Retinal pigment epithelial cell (primary cell): Measurements from ENCODE around the gene NT5C2.

ENCODE experiments used
- DNase-seq: peaks from one replicate; pipeline ENCODE4 v3.0.0-alpha.2; 2010; ENCODE audit warnings: low read depth
- H3K4me3 ChIP-seq: 2 replicates; pipeline ENCODE4 v1.5.1; 2011; ENCODE audit warnings: mild to moderate bottlenecking, low read length, control low read depth, moderate library complexity
- TF ChIP-seq, protein P1 (sequence below): conservative IDR thresholded peaks from 2 replicates; pipeline ENCODE4 v1.5.1; 2011; ENCODE audit warnings: low read depth, low read length, control low read depth, inconsistent platforms

The NT5C2 gene

DNA sequence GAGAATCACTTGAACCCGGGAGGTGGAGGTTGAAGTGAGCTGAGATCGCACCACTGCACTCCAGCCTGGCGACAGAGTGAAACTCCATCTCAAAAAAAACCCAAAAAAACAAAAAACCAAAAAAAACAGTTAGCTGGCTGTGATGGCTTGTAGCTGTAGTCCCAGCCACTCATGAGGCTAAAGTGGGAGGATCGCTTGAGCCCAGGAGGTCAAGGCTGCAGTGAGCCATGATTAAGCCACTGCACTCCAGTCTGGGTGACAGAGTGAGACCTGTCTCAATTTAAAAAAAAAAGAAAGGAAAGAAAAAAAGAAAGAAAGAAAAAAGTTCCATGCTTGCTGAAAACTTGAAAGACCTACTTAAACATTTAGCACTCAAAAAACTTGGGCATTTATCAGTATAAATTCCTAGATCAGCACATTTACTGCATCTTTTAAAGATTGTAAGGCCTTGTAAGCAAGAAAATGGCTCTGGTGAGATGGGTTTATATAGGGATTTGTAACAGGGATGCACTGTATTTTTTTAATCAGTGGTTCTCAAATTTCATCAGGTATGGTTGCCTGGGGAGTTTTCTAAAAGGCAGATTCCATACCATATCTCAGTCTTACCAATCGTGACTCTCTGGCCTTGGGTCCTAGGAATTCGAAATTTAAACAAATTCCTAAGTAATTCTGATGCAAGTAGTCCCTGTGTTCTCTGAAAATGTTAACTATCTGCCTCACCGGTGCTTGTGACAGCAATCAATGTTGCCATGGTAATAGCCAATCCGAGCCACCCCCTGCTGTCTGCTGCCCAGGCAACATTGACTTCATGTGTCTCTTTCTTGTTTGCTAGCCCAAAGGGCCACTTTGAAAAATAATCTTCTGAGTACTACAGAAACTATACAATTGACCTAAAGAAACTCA lies 11.5 kb upstream of the NT5C2 start:
- TF ChIP-seq, protein P1, sequence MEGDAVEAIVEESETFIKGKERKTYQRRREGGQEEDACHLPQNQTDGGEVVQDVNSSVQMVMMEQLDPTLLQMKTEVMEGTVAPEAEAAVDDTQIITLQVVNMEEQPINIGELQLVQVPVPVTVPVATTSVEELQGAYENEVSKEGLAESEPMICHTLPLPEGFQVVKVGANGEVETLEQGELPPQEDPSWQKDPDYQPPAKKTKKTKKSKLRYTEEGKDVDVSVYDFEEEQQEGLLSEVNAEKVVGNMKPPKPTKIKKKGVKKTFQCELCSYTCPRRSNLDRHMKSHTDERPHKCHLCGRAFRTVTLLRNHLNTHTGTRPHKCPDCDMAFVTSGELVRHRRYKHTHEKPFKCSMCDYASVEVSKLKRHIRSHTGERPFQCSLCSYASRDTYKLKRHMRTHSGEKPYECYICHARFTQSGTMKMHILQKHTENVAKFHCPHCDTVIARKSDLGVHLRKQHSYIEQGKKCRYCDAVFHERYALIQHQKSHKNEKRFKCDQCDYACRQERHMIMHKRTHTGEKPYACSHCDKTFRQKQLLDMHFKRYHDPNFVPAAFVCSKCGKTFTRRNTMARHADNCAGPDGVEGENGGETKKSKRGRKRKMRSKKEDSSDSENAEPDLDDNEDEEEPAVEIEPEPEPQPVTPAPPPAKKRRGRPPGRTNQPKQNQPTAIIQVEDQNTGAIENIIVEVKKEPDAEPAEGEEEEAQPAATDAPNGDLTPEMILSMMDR, result no peak
- DNase-seq, result no peak
- no peak overlapping the region for H3K4me3 ChIP-seq

DNA sequence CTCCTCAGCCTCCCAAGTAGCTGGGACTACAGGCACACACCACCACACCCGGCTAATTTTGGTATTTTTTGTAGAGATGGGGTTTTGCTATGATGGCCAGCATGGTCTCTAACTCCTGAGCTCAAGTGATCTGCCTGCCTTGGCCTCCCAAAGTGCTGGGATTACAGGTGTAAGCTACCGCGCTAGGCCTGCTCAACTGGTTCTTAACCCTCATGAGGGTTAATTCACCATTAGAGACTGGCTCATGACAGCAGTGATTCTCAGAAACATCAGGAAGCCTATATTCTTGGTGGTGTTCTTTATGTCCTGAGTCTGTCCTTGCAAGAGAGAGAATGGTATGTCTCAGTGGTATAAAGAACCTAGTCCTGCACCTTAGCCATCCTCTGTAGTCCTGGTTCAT lies 10.4 kb upstream of the NT5C2 start:
- TF ChIP-seq, protein P1, result no peak
- DNase-seq, result no peak
- no peak overlapping the region for H3K4me3 ChIP-seq

DNA sequence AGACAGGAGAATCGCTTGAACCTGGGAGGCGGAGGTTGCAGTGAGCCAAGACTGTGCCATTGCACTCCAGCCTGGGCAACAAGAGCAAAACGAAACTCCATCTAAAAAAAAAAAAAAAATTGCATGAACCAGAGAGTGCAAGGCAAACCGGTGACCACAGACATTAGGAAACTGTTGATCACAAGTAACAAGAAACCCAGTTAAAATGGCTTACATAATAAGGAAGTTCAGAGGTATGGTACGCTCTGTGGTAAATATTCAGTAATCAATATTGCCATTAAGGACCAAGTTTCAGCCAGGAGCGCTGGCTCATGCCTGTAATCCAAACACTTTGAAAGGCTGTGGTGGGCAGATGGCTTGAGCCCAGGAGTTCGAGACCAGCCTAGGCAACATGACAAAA lies 9.2 kb upstream of the NT5C2 start:
- DNase-seq, result no peak
- TF ChIP-seq, protein P1, result no peak
- H3K4me3 ChIP-seq, result no peak overlapping the region

DNA sequence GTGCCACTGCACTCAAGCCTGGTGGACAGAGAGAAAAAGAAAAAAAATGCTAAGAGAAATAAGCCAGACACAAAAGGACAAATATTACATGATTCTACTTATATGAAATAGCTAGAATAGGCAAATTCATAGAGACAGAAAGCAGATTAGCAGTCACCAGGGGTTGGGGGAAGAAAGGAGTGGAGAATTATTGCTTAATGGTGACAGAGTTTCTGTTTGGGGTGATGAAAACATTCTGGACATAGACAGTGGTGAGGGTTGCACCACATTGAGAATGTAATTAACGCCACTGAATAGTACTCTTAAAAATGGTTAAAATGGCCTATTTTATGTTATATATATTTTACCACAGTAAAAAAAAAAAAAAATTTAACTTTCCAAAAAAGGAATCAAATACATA lies 6.4 kb upstream of the NT5C2 start:
- DNase-seq, result no peak
- TF ChIP-seq, protein P1, result no peak
- H3K4me3 ChIP-seq, result no peak overlapping the region

DNA sequence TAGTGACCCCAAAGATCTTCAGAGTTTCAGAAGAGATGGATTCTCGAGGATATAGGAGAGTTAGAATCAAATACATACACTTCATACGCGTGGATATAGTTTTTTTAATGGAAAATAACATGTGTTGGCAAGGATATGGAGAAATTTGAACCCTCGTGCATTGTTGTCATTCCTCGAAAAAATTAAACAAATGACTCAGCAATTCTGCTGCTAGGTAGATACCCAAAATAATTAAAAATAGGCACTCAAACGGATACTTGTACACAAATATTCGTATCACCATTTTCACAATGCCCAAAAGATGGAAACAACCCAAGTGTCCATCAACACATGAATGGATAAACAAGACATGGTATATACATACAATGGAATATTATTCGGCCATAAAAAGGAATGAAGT lies 5.6 kb upstream of the NT5C2 start:
- TF ChIP-seq, protein P1, result no peak
- no peak for DNase-seq
- H3K4me3 ChIP-seq, result no peak overlapping the region

DNA sequence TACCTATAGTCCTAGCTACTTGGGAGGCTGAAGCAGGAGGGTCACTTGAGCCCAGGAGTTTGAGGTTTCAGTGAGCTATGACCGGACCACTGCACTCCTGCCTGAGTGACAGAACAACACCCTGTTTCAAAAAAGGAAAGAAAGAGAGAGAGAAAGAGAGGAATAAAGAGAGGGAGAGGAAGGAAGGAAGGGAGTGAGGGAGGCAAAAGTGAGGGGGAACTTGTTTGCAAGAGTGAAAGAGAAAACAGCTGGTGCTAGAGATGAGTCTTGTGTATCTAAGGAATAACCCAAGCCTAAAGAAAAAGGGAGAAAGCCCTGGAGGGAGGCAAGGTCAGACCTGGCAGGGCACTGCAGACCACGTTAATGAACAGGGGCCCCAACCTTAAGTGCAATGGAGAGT lies 4.8 kb upstream of the NT5C2 start:
- H3K4me3 ChIP-seq, result no peak overlapping the region
- TF ChIP-seq, protein P1, result no peak
- no peak for DNase-seq

DNA sequence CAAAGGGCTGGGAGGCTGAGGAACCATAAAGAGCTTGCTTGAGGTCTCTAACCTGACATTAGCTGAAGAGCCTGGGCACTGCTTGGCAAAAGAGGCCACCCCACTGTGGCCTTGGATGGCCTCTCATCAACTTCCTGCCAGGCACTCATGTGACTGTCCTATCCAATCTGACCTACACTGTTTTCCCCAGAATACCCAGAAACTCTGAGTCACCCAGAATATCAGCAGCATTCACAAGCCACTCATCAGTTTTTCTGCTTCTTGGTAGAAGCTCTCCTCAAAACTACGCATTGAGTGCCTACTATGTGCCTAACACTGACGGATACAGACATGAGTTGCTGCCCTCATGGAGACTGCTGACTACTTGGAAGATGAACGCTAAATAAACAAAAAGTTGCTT lies 4.1 kb upstream of the NT5C2 start:
- DNase-seq, result peak; percentile 35
- TF ChIP-seq, protein P1, result no peak

More for the DNA sequence above, 4.1 kb upstream of the NT5C2 start:
- no peak overlapping the region for H3K4me3 ChIP-seq
